Measurements from ENCODE around the gene ZNF784. TPM values are rescaled to one million over a fixed set of nuclear protein-coding genes. Genes with fewer than 3 reads are reported as not detected.

Gene ZNF784
- total RNA-seq, 1 donor: 4.8 TPM

- DNase-seq (ENCODE audit: low read depth): peak; percentile 76
- TF ChIP-seq, protein P1, sequence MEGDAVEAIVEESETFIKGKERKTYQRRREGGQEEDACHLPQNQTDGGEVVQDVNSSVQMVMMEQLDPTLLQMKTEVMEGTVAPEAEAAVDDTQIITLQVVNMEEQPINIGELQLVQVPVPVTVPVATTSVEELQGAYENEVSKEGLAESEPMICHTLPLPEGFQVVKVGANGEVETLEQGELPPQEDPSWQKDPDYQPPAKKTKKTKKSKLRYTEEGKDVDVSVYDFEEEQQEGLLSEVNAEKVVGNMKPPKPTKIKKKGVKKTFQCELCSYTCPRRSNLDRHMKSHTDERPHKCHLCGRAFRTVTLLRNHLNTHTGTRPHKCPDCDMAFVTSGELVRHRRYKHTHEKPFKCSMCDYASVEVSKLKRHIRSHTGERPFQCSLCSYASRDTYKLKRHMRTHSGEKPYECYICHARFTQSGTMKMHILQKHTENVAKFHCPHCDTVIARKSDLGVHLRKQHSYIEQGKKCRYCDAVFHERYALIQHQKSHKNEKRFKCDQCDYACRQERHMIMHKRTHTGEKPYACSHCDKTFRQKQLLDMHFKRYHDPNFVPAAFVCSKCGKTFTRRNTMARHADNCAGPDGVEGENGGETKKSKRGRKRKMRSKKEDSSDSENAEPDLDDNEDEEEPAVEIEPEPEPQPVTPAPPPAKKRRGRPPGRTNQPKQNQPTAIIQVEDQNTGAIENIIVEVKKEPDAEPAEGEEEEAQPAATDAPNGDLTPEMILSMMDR (IDR thresholded peaks at IDR 0.05; ENCODE audit: insufficient read depth, low read length): no peak
- H3K4me3 ChIP-seq (ENCODE audit: low read depth, low read length): peak within 1 kb of the TSS; percentile 75
Measured at GRCh38 chr19:55643003-55643886, 18.9 kb upstream of the ZNF784 start, which contains the start of gene ZNF581. Gene ZNF581, plus strand, starts transcription at chr19:55643649. Its CDS starts 923 bp downstream, at chr19:55644572.

GRCh38 chr19:55642153-55643002 is 18.0 kb upstream of the ZNF784 start:
- TF ChIP-seq, protein P1 (IDR thresholded peaks at IDR 0.05; ENCODE audit: insufficient read depth, low read length): no peak
- DNase-seq (ENCODE audit: low read depth): peak; percentile 44

GRCh38 chr19:55641426-55642152 is 17.2 kb upstream of the ZNF784 start:
- peak overlapping the region; percentile 75 for H3K4me3 ChIP-seq (ENCODE audit: low read depth, low read length)
- TF ChIP-seq, protein P1 (IDR thresholded peaks at IDR 0.05; ENCODE audit: insufficient read depth, low read length): no peak
- DNase-seq (ENCODE audit: low read depth): peak; percentile 39

More at GRCh38 chr19:55642153-55643002, 18.0 kb upstream of the ZNF784 start:
- peak overlapping the region; percentile 75 for H3K4me3 ChIP-seq (ENCODE audit: low read depth, low read length)

DNA sequence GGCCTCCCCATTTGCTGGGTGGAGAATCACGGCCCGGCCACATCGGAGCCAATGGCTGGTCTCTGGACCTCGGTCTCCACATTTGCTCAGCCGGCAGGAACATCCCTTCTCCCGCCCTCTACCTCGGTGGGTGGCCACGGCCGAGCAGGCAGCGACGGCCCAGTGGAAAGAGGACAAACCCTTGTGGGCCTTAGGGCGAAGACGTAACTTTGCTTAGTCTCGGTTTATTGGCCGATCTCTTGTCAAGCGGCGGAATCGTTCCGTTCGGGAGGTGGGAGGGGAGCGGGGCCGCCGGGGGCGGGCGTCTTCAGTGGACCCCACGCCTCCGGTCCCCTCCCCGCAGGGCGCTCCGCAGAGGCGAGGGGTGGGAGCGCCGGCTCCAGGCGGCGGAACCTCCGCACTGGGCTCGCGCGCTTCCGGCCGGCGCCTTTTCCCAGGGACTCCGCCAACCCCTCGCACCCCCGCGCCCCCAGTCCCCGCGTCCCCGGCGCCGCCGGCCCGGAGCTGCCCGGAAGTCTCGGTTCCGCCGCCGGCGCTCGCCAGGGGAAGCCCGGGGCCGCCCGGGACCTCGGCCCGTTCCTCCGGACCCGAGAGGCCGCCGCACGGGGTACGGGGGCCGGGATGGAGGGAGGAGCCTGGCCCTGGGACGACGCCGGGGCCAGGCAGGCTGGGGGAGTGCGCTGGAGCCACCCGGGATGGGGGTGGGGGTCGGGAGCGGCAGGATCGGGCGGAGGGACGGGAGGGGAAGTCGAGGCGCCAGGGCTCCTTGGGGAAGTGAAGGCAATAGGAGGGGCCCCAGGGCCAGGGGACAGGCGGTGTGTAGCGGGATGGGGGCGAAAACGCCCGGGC is 16.4 kb upstream of the ZNF784 start, which contains the start of gene ZNF580:
Gene ZNF580 (plus strand): TSS at position 426 of the 849 bp plus-strand sequence. CDS start 1,507 bp downstream, outside the sequence.
- peak; percentile 71 for DNase-seq (ENCODE audit: low read depth)
- H3K4me3 ChIP-seq (ENCODE audit: low read depth, low read length): peak within 1 kb of the TSS; percentile 75
- TF ChIP-seq, protein P1 (IDR thresholded peaks at IDR 0.05; ENCODE audit: insufficient read depth, low read length): no peak

DNA sequence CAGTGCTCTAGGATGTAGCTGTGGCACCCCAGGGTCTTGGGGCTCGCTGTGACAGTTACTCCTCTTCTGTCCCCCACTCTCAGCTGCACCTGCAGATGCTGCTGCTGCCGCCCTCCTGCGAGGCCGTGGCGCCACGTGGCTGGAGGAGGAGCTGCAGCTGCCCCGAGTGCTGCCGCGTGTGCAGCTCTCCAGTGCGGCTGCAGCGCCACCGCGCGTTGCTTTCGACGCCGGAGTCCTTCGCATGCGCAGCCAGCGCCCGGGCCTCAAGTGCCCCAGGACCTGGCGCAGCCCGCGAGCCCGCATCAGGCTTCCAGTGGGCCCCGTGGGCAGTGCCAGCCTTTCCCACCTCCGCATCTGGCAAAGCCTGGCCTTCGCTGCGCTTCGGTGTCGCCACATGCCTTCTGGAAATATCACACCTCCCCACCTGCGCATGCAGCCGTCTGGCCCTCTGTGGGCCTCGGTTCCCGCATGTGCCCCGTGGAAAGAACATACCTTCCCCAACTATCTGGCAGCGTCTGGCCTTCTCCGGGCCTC is 15.7 kb upstream of the ZNF784 start:
- TF ChIP-seq, protein P1 (IDR thresholded peaks at IDR 0.05; ENCODE audit: insufficient read depth, low read length): peak; percentile 42
- peak overlapping the region; percentile 75 for H3K4me3 ChIP-seq (ENCODE audit: low read depth, low read length)
- DNase-seq (ENCODE audit: low read depth): peak; percentile 63
